SU-DHL-6 (cell line): ENCODE measurements around the gene BPIFB2.

Source experiments
- H2AFZ ChIP-seq: fragments of 200-600 bp; sonication (generic); 2 replicates; pipeline ENCODE4 v1.6.1; 2014; ENCODE audit warnings: low read depth, mild to moderate bottlenecking, moderate library complexity, mixed read lengths, antibody characterized with exemption, low read length; ENCODE audit not compliant: severe bottlenecking
- H3F3A ChIP-seq: fragments of 200-600 bp; shearing (Covaris generic); 2 replicates; pipeline ENCODE4 v1.6.0; 2016; ENCODE audit warnings: antibody characterized with exemption, mild to moderate bottlenecking; ENCODE audit not compliant: insufficient read depth
- H3K27ac ChIP-seq: fragments of 200-600 bp; sonication (generic); 2 replicates; pipeline ENCODE4 v1.5.1; 2016; ENCODE audit warnings: low read depth, mild to moderate bottlenecking, low read length, moderate library complexity, mixed read lengths
- H3K27me3 ChIP-seq: fragments of 200-600 bp; sonication (generic), shearing (Covaris generic); 2 replicates; pipeline ENCODE4 v1.6.0; 2014; ENCODE audit warnings: mild to moderate bottlenecking, low read length
- H3K36me3 ChIP-seq: fragments of 200-600 bp; sonication (generic); 2 replicates; pipeline ENCODE4 v1.6.1; 2014; ENCODE audit warnings: mild to moderate bottlenecking, low read length, mixed read lengths
- H3K4me2 ChIP-seq: fragments of 300-600, 200-600 bp; shearing (Covaris generic), sonication (generic); 2 replicates; pipeline ENCODE4 v1.6.0; 2014; ENCODE audit warnings: low read length, low read depth, mild to moderate bottlenecking; ENCODE audit not compliant: poor library complexity, severe bottlenecking
- H3K4me3 ChIP-seq: fragments of 200-600 bp; sonication (generic); 2 replicates; pipeline ENCODE4 v1.5.1; 2014; ENCODE audit warnings: antibody characterized with exemption, low read length, mild to moderate bottlenecking, mixed read lengths; ENCODE audit not compliant: insufficient read depth, poor library complexity, severe bottlenecking
- H3K79me2 ChIP-seq: fragments of 200-600 bp; sonication (generic); 2 replicates; pipeline ENCODE4 v1.6.1; 2014; ENCODE audit warnings: mild to moderate bottlenecking, low read length, moderate library complexity; ENCODE audit not compliant: insufficient read depth
- H3K9ac ChIP-seq: fragments of 200-600 bp; sonication (generic); 2 replicates; pipeline ENCODE4 v1.7.0; 2014; ENCODE audit warnings: mild to moderate bottlenecking, low read length
- H3K9me2 ChIP-seq: fragments of 200-600 bp; sonication (generic); replicated peaks from 2 replicates; pipeline ENCODE4 v1.6.1; 2014; ENCODE audit warnings: low read length; ENCODE audit not compliant: insufficient read depth
- H3K9me3 ChIP-seq: fragments of 200-600 bp; sonication (generic); 2 replicates; pipeline ENCODE4 v1.6.1; 2014; ENCODE audit warnings: low read length, mixed read lengths; ENCODE audit not compliant: insufficient read depth
- H4K20me1 ChIP-seq: fragments of 200-600 bp; sonication (generic); 2 replicates; pipeline ENCODE4 v1.6.1; 2014; ENCODE audit warnings: low read depth, mild to moderate bottlenecking, antibody characterized with exemption, low read length, moderate library complexity, mixed read lengths
- CTCF ChIP-seq: fragments of 200-600 bp; sonication (generic); IDR thresholded peaks from one replicate; pipeline ENCODE4 v1.5.1; 2017; ENCODE audit warnings: antibody characterized with exemption, mild to moderate bottlenecking, low read length, moderate library complexity; ENCODE audit not compliant: insufficient read depth, poor library complexity, severe bottlenecking
- EZH2phosphoT487 ChIP-seq: fragments of 200-600 bp; sonication (generic), shearing (Covaris generic); conservative IDR thresholded peaks from 2 replicates; pipeline ENCODE4 v1.6.1; 2018; ENCODE audit warnings: mild to moderate bottlenecking, antibody characterized with exemption, low read length, moderate library complexity, mixed read lengths

Gene BPIFB2

GRCh38 chr20:32993496-32994050 is 13.9 kb upstream of the BPIFB2 start:
- Histone ChIP-seq H3K9me2 (no peaks in the 10 kb centered on the region), H3K4me3 (no peak overlapping the region), H3K9me3 (peaks cover 10% of the 10 kb centered on the region), H4K20me1 (no peaks in the 10 kb centered on the region), H3K79me2 (no peaks in the 10 kb centered on the region), H3K36me3 (no peaks in the 10 kb centered on the region), H3K9ac (no peak overlapping the region), H3K27ac (no peak overlapping the region), H2AFZ (no peak overlapping the region), H3F3A (no peaks in the 10 kb centered on the region), H3K27me3 (peaks cover 4% of the 10 kb centered on the region; the same call in 1 of the 2 replicates), H3K4me2 (no peak overlapping the region)
- TF ChIP-seq EZH2phosphoT487 = no peak
- no peak for TF ChIP-seq CTCF

- Histone ChIP-seq H3K4me3 (no peak overlapping the region), H3K4me2 (no peak overlapping the region), H4K20me1 (no peaks in the 10 kb centered on the region), H3K27ac (no peak overlapping the region), H3K36me3 (no peaks in the 10 kb centered on the region), H3K27me3 (peaks cover 4% of the 10 kb centered on the region; the same call in 1 of the 2 replicates), H3K9me2 (no peaks in the 10 kb centered on the region), H3K9ac (no peak overlapping the region), H3K79me2 (no peaks in the 10 kb centered on the region), H2AFZ (no peak overlapping the region), H3F3A (no peaks in the 10 kb centered on the region), H3K9me3 (peaks cover 10% of the 10 kb centered on the region)
- no peak for TF ChIP-seq EZH2phosphoT487
- TF ChIP-seq CTCF = no peak
Measured at GRCh38 chr20:32995802-32996201, 11.7 kb upstream of the BPIFB2 start.

GRCh38 chr20:32997431-32997830 is 10.1 kb upstream of the BPIFB2 start:
- Histone ChIP-seq H3K27me3 (peaks cover 4% of the 10 kb centered on the region; the same call in 1 of the 2 replicates), H3K4me2 (no peak overlapping the region), H3K9me3 (peaks cover 10% of the 10 kb centered on the region), H3K4me3 (no peak overlapping the region), H4K20me1 (no peaks in the 10 kb centered on the region), H3K27ac (no peak overlapping the region), H2AFZ (no peak overlapping the region), H3F3A (no peaks in the 10 kb centered on the region), H3K9ac (no peak overlapping the region), H3K9me2 (no peaks in the 10 kb centered on the region), H3K79me2 (no peaks in the 10 kb centered on the region), H3K36me3 (no peaks in the 10 kb centered on the region)
- TF ChIP-seq EZH2phosphoT487 (no peak), CTCF (no peak)
